Prostate gland (tissue), 2 donors: ENCODE data around the gene NEGR1. TPM values are rescaled to one million over a fixed set of nuclear protein-coding genes. Genes with fewer than 3 reads are reported as not detected.

Source experiments
- DNase-seq: peaks from one replicate; pipeline ENCODE4 v3.0.0-alpha.2; 2019; ENCODE audit warnings: low spot score
- H3K27ac ChIP-seq, 2 donors: fragments of 200-600 bp; sonication (generic); 2 replicates each; pipeline ENCODE4 v1.5.1; 2017 to 2019
- H3K27me3 ChIP-seq: fragments of 200-600 bp; sonication (generic); replicated peaks from 2 replicates; pipeline ENCODE4 v1.5.1; 2019; ENCODE audit not compliant: insufficient read depth
- H3K36me3 ChIP-seq, 2 donors: fragments of 200-600 bp; sonication (generic); 1 replicate in 1 of 2; 2 replicates in 1 of 2; pipeline versions ENCODE4 v1.5.1 to v1.8.1; 2017 to 2019
- H3K4me1 ChIP-seq: fragments of 200-600 bp; sonication (generic); replicated peaks from 2 replicates; pipeline ENCODE4 v1.5.1; 2019
- H3K4me3 ChIP-seq, 2 donors: fragments of 200-600 bp; sonication (generic); 2 replicates each; pipeline ENCODE4 v1.5.1; 2017 to 2019
- H3K9me3 ChIP-seq: fragments of 200-600 bp; sonication (generic); 2 replicates; pipeline ENCODE4 v1.5.1; 2017
- CTCF ChIP-seq, 4 experiments: fragments of 200-600 bp in 2 of 4; fragments of 450-650 bp in 2 of 4; sonication (generic) in 2 of 4; IDR thresholded peaks; 1 replicate in 3 of 4; 2 replicates in 1 of 4; pipeline ENCODE4 v1.5.1; 2016 to 2019; ENCODE audit warnings: antibody characterized with exemption in 4 of 4, mild to moderate bottlenecking in 2 of 4, moderate library complexity in 2 of 4
- POLR2A ChIP-seq: fragments of 450-650 bp; IDR thresholded peaks from one replicate; pipeline ENCODE4 v1.6.1; 2016; ENCODE audit warnings: antibody characterized with exemption, mild to moderate bottlenecking
- POLR2AphosphoS5 ChIP-seq: sonication (generic); formaldehyde crosslinking; IDR thresholded peaks from one replicate; pipeline ENCODE4 v1.6.1; 2017; ENCODE audit warnings: antibody characterized with exemption
- WGBS: methylation state at CpG from one replicate; pipeline ENCODE4 v1.1.5; 2018; 5-methylcytosine and 5-hydroxymethylcytosine counted together
- intact Hi-C: fragments of 100-400 bp; cut with DNase I; formaldehyde crosslinking; loops from one replicate; pipeline ENCODE4 v1.14.2; 2022
- total RNA-seq, 2 donors: library from RNA; depleted of rRNA; stranded (reverse); fragments of >200 nt; gene quantifications; one replicate each; pipeline ENCODE4 v1.1.0, GENCODE V29; 2016

NEGR1 gene
- total RNA-seq, 2 donors from 2014 or later = 2.3 to 7.6 TPM

- 39% methylated on average over 1 of the region's 1 CpG for WGBS
- H3K9me3 ChIP-seq = no peaks in the 10 kb centered on the region
- no peaks in the 10 kb centered on the region for H3K27me3 ChIP-seq
- intact Hi-C loops = no loop called here
- H3K4me1 ChIP-seq = no peaks in the 10 kb centered on the region
- no peaks in the 10 kb centered on the region for H3K36me3 ChIP-seq
- DNase-seq = no peak
- TF ChIP-seq CTCF (IDR thresholded peaks at IDR 0.05) (no peak), POLR2A (no peak), POLR2AphosphoS5 (no peak)
- no peak overlapping the region for H3K4me3 ChIP-seq
- no peak overlapping the region for H3K27ac ChIP-seq
Observed at GRCh38 chr1:71434240-71434639, 848.1 kb downstream of the NEGR1 start.

GRCh38 chr1:71428029-71428428 lies 854.3 kb downstream of the NEGR1 start:
- intact Hi-C loops = no loop called here
- Histone ChIP-seq H3K36me3 (no peaks in the 10 kb centered on the region), H3K9me3 (no peaks in the 10 kb centered on the region), H3K4me3 (no peak overlapping the region), H3K27me3 (no peaks in the 10 kb centered on the region), H3K27ac (no peak overlapping the region), H3K4me1 (no peaks in the 10 kb centered on the region)
- TF ChIP-seq CTCF (IDR thresholded peaks at IDR 0.05) = no peak
- TF ChIP-seq POLR2A = no peak
- TF ChIP-seq POLR2AphosphoS5 = no peak
- no peak for DNase-seq
- WGBS = 43% methylated on average over 1 of the region's 1 CpG

- no peaks in the 10 kb centered on the region for H3K9me3 ChIP-seq
- H3K27me3 ChIP-seq = no peaks in the 10 kb centered on the region
- 83% methylated on average over 3 of the region's 3 CpGs for WGBS
- no peaks in the 10 kb centered on the region for H3K36me3 ChIP-seq
- intact Hi-C loops = no loop called here
- no peak overlapping the region for H3K4me3 ChIP-seq
- no peak for DNase-seq
- H3K4me1 ChIP-seq = no peaks in the 10 kb centered on the region
- TF ChIP-seq CTCF (IDR thresholded peaks at IDR 0.05) (no peak), POLR2A (no peak), POLR2AphosphoS5 (no peak)
- no peak overlapping the region for H3K27ac ChIP-seq
Observed at GRCh38 chr1:71427066-71427465, 855.3 kb downstream of the NEGR1 start.

GRCh38 chr1:71424536-71424935 lies 857.8 kb downstream of the NEGR1 start:
- Histone ChIP-seq H3K36me3 (no peaks in the 10 kb centered on the region), H3K27ac (no peak overlapping the region), H3K4me3 (no peak overlapping the region), H3K27me3 (no peaks in the 10 kb centered on the region), H3K4me1 (no peaks in the 10 kb centered on the region), H3K9me3 (no peaks in the 10 kb centered on the region)
- intact Hi-C loops = no loop called here
- DNase-seq = no peak
- TF ChIP-seq CTCF (IDR thresholded peaks at IDR 0.05) (no peak), POLR2A (no peak), POLR2AphosphoS5 (no peak)

- Histone ChIP-seq H3K36me3 (no peaks in the 10 kb centered on the region), H3K9me3 (no peaks in the 10 kb centered on the region), H3K4me3 (no peak overlapping the region), H3K4me1 (no peaks in the 10 kb centered on the region), H3K27me3 (no peaks in the 10 kb centered on the region), H3K27ac (no peak overlapping the region)
- WGBS = 78% methylated on average over 6 of the region's 6 CpGs
- DNase-seq = no peak
- TF ChIP-seq CTCF (IDR thresholded peaks at IDR 0.05) (no peak), POLR2A (no peak), POLR2AphosphoS5 (no peak)
- intact Hi-C loops = no loop called here
Observed at GRCh38 chr1:71422221-71422620, 860.1 kb downstream of the NEGR1 start.
